Measurements from ENCODE around the gene SLC41A3.

DNA sequence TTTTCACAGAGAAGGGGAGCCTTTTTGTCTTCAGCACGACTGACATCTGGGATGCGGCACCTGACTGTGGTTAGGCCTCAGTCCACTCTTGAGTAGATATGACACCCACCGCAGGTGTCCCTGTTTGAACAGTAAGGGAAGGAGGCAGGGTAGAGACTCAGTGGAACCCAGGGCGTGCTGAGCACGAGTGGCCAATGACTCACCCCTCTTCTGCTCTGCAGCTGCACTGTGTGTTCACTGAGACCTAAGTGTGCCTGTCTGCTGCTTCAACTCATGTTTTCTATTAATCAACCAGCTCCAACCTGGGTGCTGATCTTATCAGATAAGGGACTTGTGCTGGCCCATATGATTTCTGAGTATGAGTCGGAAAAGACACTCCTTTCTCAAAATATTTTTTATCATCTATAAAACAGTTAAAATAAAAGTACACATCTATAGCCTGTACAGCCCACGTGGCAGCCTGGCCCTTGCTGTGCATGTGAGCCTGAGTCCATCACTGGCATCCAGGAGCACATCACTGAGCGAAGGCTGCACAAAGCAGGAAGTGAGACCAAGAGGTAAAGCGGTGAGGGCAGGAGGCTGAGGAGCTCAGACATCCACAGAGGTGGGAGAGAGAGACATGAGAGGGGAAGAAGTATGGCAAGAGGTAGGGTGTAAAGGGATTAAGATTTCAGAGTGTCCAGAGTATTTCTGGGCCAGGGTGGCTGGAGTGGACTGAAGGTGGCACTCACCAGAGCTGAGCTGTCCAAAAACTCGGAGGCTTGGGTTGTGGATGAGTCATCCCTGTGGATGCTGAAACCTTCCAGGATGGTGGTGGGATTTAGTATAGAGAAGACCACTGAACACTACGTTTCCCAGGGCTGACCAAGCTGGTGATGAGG is 49.2 kb downstream of the SLC41A3 start:
- no peak for TF ChIP-seq POLR2A (IDR thresholded peaks at IDR 0.05)
- TF ChIP-seq, protein P1, sequence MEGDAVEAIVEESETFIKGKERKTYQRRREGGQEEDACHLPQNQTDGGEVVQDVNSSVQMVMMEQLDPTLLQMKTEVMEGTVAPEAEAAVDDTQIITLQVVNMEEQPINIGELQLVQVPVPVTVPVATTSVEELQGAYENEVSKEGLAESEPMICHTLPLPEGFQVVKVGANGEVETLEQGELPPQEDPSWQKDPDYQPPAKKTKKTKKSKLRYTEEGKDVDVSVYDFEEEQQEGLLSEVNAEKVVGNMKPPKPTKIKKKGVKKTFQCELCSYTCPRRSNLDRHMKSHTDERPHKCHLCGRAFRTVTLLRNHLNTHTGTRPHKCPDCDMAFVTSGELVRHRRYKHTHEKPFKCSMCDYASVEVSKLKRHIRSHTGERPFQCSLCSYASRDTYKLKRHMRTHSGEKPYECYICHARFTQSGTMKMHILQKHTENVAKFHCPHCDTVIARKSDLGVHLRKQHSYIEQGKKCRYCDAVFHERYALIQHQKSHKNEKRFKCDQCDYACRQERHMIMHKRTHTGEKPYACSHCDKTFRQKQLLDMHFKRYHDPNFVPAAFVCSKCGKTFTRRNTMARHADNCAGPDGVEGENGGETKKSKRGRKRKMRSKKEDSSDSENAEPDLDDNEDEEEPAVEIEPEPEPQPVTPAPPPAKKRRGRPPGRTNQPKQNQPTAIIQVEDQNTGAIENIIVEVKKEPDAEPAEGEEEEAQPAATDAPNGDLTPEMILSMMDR (IDR thresholded peaks at IDR 0.05) = no peak

Data from adrenal gland (tissue), 5 donors.